Esophagus squamous epithelium (tissue), 4 donors: ENCODE data around the gene CADM1.

ENCODE experiments used
- CTCF ChIP-seq, 6 experiments: fragments of 450-650 bp in 4 of 6; fragments of 200-600 bp in 2 of 6; sonication (generic) in 2 of 6; IDR thresholded peaks; one replicate each; pipeline ENCODE4 v1.5.1; 2016 to 2019; ENCODE audit warnings: antibody characterized with exemption in 6 of 6, mild to moderate bottlenecking in 4 of 6, moderate library complexity in 4 of 6
- POLR2A ChIP-seq, 4 donors: fragments of 450-650 bp; IDR thresholded peaks; one replicate each; pipeline ENCODE4 v1.6.1; 2017; ENCODE audit warnings: antibody characterized with exemption in 4 of 4, mild to moderate bottlenecking in 4 of 4, moderate library complexity in 3 of 4

DNA sequence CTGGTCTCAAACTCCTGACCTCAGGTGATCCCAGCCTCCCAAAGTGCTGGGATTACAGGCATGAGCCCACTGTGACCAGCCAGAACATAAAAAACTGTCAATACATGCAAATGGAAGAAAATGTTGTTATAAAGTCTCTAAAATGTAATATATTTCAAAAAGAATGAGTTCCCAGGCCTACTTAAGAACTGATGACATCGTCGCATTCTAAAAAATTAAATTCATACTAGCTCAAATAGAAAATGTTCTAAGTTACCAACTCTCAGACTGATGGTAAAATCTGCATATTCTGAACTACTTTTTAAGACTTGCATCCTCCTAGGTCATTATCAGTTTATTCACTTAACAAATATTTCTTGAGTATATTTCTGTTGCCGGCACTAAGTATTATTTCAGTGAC lies 163.3 kb downstream of the CADM1 start:
- TF ChIP-seq POLR2A (IDR thresholded peaks at IDR 0.05) (no peak), CTCF (IDR thresholded peaks at IDR 0.05) (no peak)
